HG03039 (cell line): Measurements from ENCODE around the gene CCDC73.
"Not testable (repeated sequence)": the region's sequence is repeated elsewhere in the genome, so short reads cannot be mapped to it uniquely, and the experiment has no call there.

Experiments
- ATAC-seq: cut with Tn5 transposase; IDR thresholded peaks from one replicate; pipeline ENCODE4 v1.9.1; 2021; ENCODE audit warnings: mild to moderate bottlenecking, moderate library complexity; ENCODE audit not compliant: unreplicated experiment

The CCDC73 gene

DNA sequence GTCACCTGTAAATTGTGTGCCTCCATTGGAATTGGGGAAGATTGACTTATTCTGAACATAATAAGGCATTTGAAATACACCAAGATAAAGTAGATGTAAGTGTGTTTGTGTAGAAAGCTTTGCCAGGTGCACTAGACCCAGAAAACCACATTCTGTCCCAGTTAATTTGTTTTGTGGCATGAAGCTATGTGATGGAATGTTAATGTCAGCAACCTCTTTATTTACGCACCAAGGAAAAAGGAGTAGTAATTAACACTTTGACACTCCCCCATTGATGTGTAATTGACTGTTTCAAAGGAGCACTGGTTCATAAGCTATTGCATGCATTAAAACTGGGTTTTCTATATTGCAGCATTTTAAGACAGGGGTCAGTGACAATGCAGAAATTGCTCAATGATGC lies 196.5 kb downstream of the CCDC73 start:
- no peak for ATAC-seq

DNA sequence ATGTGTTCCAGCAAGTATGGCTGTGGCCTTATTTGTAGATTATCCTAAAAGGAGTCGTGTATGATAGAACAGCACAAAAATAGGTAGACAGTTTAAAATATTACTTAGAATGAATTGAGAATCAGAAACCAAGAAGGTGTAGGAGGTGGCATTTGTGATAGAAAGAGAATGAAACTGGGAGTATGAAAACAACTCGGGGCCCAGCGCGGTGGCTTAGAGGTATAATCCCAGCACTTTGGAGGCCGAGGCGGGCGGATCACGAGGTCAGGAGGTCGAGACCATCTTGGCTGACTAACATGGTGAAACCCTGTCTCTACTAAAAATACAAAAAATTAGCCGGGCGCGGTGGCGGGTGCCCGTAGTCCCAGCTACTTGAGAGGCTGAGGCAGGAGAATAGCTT lies 198.3 kb downstream of the CCDC73 start:
- not testable (repeated sequence) for ATAC-seq

DNA sequence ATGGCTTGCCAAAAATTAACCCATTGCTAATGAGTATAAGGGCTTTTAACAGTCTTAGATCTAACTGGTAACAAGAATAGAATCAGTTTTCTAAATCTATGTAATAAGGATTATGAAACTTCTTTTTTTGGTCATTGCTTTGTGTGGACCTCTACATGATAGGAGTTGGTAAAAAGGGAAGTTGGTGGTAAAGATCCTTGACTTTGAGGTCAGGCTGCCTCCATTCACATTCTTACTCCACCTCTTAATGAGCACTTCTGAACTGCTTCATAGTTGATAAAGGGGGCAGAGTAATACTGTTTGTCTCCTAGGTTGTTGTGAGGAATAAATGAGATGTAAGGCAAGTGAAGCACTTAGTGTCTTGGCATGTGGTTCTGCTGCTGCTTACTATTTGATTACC lies 200.2 kb downstream of the CCDC73 start:
- no peak for ATAC-seq

DNA sequence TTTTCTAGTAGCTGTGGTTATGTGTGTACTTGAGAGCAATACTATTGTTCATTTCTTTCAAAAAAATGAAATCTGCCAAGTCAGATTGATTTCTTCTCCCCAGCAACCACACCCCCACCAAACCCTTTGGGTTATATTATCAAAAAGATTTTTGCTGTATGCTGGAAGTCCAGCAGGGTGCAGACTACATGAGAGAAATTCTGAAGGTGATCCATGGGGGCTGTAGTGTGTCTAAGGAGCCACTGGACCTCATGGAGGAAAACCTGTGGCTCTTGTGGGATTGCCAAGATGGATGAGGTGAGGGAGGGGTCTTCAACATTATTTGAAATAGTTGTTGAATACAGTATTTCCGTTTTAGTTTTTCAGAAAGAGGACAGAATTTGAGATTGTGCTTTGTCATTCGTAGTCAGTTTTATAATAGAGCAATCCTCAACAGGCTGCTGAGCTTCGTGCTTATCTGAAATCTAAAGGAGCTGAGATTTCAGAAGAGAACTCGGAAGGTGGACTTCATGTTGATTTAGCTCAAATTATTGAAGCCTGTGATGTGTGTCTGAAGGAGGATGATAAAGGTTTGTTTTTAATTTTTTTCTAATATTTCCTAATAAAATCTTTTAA lies 207.8 kb downstream of the CCDC73 start:
- no peak for ATAC-seq

DNA sequence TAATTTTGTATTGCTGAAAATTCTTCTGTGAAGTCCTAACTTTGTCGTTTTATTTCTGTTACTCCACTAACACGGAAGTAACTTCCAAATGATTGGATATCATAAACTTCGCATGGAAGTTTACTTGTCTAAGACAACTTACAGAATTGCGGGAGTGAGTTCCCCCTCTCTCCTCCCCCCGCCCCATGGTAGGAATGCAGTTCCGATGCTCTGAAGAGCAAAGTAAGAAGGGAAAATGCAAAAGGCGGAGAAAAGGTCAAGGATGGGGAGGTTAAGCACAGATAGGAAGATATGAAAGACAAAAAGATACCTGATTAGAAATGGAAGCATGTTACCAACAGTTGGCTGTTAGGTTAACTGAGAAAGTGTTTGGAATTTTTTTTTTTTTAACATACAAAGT lies 209.5 kb downstream of the CCDC73 start:
- ATAC-seq, result no peak

DNA sequence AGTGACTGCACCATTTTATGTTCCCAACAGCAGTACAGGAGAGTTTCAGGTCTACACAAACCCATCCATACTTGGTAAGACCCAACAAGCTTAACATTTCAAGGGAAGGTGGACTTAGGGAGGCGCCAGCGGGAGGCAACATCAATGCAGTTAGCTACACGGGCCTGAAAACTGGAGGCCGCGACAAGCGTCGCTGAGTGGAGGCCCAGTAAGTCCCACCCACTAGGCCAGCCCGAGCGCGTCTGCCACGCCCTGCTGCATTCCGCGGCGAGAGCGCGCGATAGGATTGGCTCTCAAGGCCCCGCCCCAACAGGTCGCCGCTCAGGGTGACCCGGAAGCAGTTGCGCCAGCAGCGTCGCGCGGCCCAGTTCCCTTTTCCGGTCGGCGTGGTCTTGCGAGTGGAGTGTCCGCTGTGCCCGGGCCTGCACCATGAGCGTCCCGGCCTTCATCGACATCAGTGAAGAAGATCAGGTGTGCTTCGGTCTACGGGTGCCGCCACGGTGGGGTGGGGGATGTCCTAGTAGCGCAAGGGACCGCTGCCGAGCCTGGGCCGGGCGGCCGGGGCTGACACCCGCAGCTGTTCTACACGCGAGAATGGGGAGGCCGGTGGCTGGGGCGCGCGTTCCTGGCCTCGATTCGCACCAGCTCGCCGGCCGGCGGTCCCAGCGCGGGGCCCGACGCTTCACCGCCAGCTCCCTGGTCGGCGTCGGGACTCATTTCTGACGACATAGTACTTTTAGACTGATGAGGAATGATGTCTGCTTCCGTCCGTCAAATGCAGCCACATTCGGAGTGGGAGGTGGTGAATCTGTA lies 210.8 kb downstream of the CCDC73 start, which contains the start of gene EIF3M:
EIF3M (plus strand) TSS at position 373 of the 813 bp plus-strand sequence; CDS start at position 430, 57 bp downstream.
- peak; percentile 97 for ATAC-seq

DNA sequence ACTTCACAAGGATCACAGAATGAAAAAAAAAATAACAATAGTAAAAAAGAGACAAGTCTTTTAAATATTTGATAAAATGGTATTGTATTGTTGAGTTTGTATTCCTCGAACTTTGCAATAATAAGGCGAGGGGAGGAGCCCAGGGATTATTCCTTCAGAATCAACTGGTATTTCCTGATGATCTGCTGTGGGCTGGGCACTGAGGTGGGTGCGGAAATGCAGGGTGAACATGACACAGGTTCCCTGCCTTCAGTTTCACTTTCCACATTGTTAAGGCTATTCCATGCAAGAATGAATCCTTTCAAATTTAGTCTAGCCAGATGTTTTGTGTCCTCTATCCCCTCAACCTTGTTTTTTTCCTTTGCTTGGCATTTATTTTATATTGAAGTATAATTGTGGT lies 212.9 kb downstream of the CCDC73 start:
- no peak for ATAC-seq

DNA sequence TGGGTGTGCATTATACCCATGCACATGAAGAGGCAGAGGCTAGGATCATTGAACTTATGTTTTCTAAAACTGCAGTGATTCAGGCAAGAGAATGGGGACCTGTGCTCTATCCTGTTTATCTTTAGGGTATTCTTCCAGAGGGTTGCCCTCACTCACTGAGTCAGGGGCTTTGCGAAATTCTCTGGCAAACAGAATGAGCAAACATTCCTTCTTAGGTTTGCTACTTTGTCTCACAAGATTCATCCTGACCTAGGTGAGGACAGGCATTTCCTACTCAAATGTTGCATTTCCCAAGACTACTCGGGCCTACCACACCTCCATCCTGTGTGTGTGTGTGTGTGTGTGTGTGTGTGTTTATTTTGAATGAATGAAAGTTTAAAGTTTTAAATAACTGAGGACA lies 213.5 kb downstream of the CCDC73 start:
- ATAC-seq, result no peak

DNA sequence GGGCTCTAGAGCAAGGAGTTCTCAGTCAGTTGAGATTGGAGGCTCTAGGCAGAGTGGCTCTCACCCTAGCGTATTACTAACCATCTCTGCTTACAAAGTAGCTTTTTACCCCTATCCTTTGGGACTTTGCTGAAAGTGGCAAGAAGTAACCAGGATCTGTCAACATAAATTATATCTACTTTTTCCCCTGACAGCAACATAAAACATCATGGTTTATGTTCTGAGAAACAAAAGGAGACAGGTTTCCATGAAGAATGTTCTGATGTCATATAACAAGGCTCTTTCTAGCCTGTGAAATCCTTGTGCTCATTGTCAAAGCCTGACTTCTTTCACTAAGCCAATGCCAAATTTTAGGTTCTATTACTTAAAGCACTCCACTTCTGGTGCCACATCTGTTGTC lies 218.0 kb downstream of the CCDC73 start:
- ATAC-seq, result no peak

DNA sequence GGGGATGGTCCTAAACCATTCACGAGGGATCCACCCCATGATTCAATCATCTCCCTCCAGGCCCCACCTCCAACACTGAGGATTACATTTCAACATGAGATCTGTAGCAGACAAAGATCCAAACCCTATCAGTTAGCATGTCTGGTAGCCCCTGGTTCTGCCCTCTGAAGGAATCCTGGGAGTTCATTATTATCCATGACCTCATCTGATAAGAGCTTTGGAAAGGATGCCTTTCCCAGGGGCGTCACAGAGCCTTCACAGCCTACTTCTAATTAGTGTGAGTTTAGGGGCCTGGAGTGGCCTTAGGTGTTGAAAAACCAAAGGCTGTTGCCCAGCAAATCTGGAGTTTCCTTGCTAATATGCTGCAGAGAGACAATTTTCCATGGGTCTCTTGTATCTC lies 219.4 kb downstream of the CCDC73 start:
- ATAC-seq, result no peak

DNA sequence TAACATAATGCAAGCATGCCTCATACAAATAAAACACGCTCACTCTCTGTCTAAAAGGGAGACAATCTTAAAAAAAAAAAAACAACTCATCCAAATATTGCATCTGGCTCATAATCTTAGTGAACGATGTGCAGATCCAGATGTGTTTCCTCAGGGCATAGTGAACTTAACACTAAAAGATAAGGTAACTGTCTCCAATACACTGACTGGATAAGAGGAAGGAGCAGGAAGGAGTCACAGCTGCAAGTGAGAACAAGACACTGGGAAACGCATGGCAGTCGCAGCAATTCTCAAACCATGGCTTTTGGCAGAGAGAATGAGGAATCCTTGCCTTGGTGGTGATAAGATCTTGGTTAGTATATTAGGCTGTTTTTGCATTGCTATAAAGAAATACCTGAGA lies 220.0 kb downstream of the CCDC73 start:
- no peak for ATAC-seq

DNA sequence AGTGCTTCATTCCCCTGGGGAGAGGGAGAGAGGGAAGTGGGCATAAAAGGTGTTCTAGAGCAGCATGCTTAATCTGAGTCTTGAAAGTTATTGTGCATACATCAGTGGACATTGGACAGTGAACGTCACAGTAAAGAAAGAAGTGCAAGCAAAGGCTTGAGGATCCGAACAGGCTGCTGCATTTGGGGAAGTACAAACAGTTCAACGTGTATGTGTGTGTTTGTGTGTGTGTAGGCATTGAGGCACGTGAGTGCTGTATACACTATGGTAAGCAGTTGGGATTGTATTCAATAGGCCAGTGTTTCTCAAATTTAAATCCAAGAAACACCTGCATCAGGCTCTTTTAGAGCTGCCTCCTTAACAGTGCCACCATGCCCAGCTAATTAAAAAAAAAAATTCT lies 221.2 kb downstream of the CCDC73 start:
- no peak for ATAC-seq

DNA sequence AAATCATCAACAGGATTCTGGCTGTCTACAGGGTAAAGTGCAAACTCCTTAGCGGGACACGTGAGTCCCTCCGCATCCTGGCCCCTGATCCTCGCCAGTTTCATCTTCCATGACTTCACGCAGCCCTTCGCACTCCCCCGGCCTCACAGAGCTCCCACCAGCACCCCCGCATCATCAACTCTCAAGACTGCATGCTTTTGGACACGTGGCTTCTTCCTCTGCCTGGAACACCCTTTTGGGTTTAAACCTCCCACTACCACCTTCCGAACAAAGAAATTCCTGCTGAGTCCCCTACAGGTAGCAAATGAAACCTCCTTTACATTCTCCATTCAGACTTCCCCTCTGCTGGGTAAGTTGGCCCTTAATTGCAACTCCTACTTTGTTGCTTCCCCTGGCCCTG lies 223.4 kb downstream of the CCDC73 start:
- ATAC-seq, result no peak

DNA sequence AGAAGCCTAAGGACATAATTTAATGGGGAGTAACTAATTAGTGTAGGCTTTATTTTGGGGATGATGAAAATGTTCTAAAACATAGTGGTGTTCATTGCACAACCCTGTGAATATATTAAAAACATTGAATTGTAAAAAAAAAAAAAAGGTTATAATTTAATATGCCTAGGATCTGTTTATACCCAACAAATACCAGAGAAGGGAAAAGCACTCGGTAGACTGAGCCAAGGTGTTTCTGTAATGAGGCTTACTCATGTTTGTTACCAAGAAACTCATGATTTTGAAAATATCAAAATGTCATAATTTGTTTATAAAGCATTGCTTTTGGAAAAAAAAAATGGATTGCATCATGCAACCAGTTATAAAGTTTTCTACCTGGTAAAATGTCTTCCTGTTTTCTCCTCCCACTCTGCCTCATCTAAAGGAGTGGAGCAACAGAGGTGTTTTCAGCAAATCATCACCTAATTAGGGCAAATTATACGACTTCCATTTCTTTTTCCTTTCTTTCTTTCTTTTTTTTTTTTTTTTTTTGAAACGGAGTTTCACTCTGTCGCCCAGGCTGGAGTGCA lies 225.1 kb downstream of the CCDC73 start:
- ATAC-seq, result no peak

DNA sequence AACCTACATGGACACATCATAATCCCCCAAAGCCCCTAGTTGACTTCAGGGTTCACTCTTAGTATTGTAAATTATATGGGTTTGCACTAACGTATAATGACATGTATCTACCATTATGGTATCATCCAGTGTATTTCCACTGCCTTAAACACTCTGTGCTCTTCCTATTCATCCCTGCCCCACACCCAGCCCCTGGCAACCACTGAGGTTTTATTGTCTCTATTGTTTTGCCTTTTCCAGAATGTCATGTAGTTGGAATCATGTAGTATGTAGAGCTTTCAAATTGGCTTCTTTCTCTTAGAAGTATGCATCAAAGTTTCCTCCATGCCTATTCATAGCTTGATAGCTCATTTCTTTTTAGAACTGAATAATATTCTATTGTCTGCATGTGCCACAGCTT lies 227.3 kb downstream of the CCDC73 start:
- ATAC-seq, result no peak

DNA sequence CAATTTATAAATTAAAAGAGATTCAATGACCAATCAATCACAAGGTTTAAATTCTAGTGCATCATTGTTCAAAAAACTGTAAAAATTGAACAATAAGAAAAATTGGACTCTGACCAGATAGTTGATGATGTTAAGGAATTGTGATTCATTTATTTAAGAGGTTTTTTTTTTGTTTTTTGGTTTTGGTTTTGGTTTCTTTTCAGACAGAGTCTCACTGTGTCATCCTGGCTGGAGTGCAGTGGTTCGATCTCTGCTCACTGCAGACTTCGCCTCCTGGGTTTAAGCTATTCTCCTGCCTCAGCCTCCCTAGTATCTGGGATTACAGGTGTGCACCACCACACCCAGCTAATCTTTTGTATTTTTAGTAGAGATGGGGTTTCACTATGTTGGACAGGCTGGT lies 227.9 kb downstream of the CCDC73 start:
- ATAC-seq, result no peak

DNA sequence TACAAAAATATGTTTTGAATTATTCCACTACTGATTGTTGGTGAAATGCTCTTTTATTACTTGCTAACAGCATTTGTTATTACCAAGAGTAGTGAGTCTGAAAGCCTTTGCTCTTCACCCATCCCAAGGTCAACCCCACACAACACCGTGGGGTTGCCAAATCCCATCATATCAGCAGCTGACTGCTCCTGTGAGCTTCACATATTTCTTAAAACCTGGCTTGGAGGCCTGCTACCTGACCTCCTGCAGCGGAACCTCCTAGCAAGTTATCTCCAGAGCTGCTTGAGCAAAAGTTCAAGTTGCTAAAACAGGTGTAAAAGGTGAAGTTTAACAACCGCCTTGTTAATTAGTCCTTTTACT lies 230.9 kb downstream of the CCDC73 start:
- no peak for ATAC-seq

DNA sequence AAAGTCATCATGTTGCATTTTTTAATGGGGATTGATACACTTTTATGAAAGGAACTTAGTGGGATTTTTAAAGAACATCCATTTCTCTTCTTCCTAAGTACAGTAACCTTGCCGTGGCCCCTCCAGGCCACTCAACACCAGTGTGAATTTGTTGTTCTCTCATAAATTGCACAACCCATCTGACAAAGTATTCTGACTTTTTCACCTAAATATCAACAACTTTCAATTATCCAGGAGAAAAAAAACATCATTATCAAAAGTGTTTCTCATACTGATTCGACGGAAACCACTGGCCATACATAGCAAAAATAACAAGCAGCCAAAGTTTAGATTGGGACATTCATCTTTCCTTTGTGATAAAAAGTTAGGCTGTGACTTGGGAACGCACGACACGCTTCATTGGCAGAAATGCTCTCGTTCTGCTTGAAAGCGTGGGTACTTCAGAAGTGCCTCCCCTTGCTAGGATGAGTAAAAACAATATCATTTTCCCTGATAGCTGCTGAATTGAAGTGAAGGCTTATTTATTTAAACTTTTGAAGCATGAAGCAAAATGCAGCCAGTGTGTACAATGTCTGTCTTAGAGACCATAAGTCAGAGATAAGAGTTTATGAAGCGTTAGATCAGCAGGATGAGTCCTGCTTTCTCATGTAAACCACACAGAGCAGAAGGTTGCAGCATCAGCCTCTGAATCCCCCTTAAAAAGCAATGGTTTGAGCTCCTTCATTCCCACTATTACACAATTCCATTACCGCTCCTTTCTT lies 231.4 kb downstream of the CCDC73 start:
- ATAC-seq, result no peak

DNA sequence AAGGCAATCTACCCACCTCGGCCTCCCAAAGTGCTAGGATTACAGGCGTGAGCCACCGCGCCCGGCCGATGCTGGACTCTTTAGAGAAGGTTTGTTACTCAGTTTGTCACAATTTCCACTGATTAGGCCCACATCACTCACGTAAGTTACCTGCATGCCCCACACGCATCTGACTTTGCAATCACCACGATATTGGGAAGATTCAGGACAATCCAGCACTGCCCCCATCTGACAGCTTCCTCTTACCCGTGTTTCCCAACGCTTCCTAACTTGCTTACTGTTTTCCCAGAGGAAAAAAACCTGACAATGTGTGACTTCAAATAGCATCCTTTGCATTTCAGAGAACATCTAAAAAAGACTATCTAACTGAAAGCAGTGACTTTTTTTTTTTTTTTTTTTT lies 232.6 kb downstream of the CCDC73 start:
- ATAC-seq, result no peak

DNA sequence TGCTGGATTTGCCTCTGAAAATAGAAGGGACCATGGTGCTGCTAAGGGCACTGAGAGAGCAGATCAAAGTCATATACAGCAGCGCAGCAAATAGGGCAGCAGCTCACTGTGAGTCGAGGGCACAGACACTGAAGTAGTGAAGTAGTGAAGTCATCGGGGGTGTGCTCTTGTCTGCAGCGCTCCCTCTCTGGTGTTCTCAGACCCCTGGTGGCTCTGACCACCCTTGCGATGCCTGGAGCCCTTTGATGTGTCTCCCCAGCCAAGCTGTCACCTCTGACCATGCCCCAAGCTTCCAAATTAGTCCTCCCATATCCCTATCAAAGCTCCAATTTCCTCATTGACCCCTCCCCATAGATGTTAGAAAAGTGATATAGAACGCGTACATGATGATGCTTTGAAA lies 238.6 kb downstream of the CCDC73 start:
- ATAC-seq, result no peak

DNA sequence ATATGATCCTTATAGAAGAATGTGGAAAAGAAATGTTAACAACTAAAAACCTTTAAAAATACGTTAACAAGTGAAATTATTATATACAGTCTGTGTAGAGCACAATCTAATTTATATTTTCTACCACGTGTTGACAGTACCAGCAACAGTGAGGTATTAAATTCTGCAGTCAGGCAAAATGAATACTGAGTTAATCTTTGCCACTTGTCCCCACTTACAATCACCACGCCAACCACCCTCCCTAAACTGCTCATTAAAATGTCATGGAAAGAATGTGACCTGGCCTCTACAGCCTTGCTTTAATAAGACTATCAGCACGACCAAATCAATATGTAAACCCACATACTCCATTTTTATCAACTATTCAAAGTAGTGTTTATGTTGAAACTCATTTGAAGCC lies 239.4 kb downstream of the CCDC73 start:
- ATAC-seq, result no peak
